ENCODE data around the gene CPB2.

DNA sequence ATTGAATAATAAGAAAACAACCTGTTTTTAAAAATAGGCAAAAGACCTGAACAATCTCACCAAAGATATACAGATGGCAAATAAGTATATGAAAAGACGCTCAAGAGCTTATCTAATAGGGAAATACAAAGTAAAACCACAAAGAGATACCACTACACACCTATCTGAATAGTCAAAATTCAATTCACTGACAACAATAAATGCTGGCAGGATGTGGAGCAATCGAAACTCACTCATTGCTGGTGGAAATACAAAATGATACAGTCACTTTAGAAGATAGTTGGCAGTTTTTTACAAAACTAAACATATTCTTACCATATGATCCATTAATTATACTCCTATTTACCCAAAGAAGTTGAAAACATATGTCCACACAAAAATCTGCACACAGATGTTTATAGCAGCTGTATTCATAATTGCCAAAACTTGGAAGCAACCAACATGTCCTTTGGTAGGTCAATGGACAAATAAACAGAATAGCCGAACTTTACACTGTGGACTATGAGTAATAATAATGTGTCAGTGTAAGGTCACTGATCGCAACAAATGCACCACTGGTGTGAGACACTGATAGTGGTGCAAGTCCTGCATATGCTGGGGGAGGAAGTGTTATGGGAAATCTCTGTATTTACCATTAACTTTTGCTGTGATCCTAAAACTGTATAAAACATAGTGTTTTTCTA lies 73.1 kb downstream of the CPB2 start:
- TF ChIP-seq, protein P1, sequence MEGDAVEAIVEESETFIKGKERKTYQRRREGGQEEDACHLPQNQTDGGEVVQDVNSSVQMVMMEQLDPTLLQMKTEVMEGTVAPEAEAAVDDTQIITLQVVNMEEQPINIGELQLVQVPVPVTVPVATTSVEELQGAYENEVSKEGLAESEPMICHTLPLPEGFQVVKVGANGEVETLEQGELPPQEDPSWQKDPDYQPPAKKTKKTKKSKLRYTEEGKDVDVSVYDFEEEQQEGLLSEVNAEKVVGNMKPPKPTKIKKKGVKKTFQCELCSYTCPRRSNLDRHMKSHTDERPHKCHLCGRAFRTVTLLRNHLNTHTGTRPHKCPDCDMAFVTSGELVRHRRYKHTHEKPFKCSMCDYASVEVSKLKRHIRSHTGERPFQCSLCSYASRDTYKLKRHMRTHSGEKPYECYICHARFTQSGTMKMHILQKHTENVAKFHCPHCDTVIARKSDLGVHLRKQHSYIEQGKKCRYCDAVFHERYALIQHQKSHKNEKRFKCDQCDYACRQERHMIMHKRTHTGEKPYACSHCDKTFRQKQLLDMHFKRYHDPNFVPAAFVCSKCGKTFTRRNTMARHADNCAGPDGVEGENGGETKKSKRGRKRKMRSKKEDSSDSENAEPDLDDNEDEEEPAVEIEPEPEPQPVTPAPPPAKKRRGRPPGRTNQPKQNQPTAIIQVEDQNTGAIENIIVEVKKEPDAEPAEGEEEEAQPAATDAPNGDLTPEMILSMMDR (IDR thresholded peaks at IDR 0.05): no peak
- TF ChIP-seq POLR2A (IDR thresholded peaks at IDR 0.05): no peak
